GM21367 (cell line): ENCODE results near the gene CBFA2T3.

Source experiments
- ATAC-seq: cut with Tn5 transposase; IDR thresholded peaks from one replicate; pipeline ENCODE4 v1.9.1; 2021; ENCODE audit not compliant: unreplicated experiment

CBFA2T3 gene

GRCh38 chr16:88844419-88845036 lies 132.5 kb downstream of the CBFA2T3 start:
- no peak for ATAC-seq

- ATAC-seq, result no peak
Observed at GRCh38 chr16:88843256-88843655, 133.8 kb downstream of the CBFA2T3 start.

GRCh38 chr16:88842806-88843205 lies 134.2 kb downstream of the CBFA2T3 start:
- ATAC-seq, result no peak

- no peak for ATAC-seq
Observed at GRCh38 chr16:88842308-88842756, 134.7 kb downstream of the CBFA2T3 start.

GRCh38 chr16:88841521-88842307 lies 135.3 kb downstream of the CBFA2T3 start:
- no peak for ATAC-seq

GRCh38 chr16:88840600-88841215 lies 136.3 kb downstream of the CBFA2T3 start:
- no peak for ATAC-seq

GRCh38 chr16:88839745-88840599 lies 137.0 kb downstream of the CBFA2T3 start:
- ATAC-seq, result no peak

- no peak for ATAC-seq
Observed at GRCh38 chr16:88839026-88839529, 137.9 kb downstream of the CBFA2T3 start.

- no peak for ATAC-seq
Observed at GRCh38 chr16:88838566-88838965, 138.4 kb downstream of the CBFA2T3 start.

- no peak for ATAC-seq
Observed at GRCh38 chr16:88837806-88838205, 139.2 kb downstream of the CBFA2T3 start.

- no peak for ATAC-seq
Observed at GRCh38 chr16:88836791-88837190, 140.2 kb downstream of the CBFA2T3 start.

GRCh38 chr16:88835818-88836217 lies 141.2 kb downstream of the CBFA2T3 start:
- ATAC-seq, result no peak

- no peak for ATAC-seq
Observed at GRCh38 chr16:88835383-88835782, 141.6 kb downstream of the CBFA2T3 start.

- ATAC-seq, result no peak
Observed at GRCh38 chr16:88834670-88835069, 142.3 kb downstream of the CBFA2T3 start.

GRCh38 chr16:88833086-88833485 lies 143.9 kb downstream of the CBFA2T3 start:
- no peak for ATAC-seq

- no peak for ATAC-seq
Observed at GRCh38 chr16:88831838-88832237, 145.2 kb downstream of the CBFA2T3 start.

- ATAC-seq, result no peak
Observed at GRCh38 chr16:88830783-88831182, 146.2 kb downstream of the CBFA2T3 start.

GRCh38 chr16:88830258-88830657 lies 146.7 kb downstream of the CBFA2T3 start:
- no peak for ATAC-seq

GRCh38 chr16:88828711-88829110 lies 148.3 kb downstream of the CBFA2T3 start:
- ATAC-seq, result no peak

GRCh38 chr16:88827727-88828126 lies 149.3 kb downstream of the CBFA2T3 start:
- ATAC-seq, result no peak
